ENCODE data around the gene SPRING1.

GRCh38 chr12:116689521-116689920 is 48.3 kb downstream of the SPRING1 start:
- TF ChIP-seq EZH2 (IDR thresholded peaks at IDR 0.05; ENCODE audit: borderline replicate concordance) (no peak), EZH2phosphoT487 (IDR thresholded peaks at IDR 0.05; ENCODE audit: low read depth, severe bottlenecking, unreplicated experiment) (no peak)
- TF ChIP-seq, protein P1, sequence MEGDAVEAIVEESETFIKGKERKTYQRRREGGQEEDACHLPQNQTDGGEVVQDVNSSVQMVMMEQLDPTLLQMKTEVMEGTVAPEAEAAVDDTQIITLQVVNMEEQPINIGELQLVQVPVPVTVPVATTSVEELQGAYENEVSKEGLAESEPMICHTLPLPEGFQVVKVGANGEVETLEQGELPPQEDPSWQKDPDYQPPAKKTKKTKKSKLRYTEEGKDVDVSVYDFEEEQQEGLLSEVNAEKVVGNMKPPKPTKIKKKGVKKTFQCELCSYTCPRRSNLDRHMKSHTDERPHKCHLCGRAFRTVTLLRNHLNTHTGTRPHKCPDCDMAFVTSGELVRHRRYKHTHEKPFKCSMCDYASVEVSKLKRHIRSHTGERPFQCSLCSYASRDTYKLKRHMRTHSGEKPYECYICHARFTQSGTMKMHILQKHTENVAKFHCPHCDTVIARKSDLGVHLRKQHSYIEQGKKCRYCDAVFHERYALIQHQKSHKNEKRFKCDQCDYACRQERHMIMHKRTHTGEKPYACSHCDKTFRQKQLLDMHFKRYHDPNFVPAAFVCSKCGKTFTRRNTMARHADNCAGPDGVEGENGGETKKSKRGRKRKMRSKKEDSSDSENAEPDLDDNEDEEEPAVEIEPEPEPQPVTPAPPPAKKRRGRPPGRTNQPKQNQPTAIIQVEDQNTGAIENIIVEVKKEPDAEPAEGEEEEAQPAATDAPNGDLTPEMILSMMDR (IDR thresholded peaks at IDR 0.05; ENCODE audit: poor library complexity): no peak

All from hepatocyte (in vitro differentiated cells).